ENCODE data around the gene MAP4K2.

DNA sequence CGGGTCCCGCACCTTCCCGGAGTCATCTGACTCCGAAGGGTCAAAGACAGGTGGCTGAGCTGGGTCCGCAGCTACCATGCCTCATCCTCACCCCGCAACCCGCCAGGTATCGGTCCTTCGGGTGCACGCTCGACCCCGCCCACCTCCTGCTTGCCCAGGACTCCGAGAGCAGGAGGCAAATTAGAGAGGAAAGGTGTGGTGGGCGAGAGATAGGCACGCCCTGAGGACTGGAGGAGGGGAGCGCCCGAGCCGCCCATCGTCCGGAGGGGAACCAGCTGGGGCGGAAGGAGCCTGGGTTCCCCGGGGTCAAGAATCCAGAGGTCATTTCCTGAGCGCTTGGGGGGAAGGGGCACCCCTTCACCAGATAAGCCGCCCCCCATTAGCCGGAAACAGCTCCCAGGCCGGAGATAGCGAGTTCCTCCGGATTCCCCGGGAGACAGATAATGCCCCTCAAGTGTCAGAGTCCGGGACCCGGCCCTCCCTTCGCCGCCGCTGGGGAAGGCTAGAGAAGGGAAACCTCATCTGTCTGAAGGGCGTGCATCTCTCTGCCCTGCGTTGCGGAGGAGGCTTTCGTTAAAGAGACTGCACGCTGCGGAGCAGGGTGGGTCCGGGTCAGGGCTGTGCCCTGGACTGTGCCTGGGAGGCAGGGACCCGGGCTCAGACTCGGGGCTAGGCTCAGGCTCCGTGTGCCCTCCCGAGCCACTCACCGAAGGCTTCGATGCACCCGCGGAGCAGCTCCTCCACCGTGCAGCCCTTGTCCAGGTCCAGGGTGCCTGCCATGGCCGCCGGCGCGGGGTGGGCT, 60.7 kb downstream of the MAP4K2 start:
- TF ChIP-seq, protein P1, sequence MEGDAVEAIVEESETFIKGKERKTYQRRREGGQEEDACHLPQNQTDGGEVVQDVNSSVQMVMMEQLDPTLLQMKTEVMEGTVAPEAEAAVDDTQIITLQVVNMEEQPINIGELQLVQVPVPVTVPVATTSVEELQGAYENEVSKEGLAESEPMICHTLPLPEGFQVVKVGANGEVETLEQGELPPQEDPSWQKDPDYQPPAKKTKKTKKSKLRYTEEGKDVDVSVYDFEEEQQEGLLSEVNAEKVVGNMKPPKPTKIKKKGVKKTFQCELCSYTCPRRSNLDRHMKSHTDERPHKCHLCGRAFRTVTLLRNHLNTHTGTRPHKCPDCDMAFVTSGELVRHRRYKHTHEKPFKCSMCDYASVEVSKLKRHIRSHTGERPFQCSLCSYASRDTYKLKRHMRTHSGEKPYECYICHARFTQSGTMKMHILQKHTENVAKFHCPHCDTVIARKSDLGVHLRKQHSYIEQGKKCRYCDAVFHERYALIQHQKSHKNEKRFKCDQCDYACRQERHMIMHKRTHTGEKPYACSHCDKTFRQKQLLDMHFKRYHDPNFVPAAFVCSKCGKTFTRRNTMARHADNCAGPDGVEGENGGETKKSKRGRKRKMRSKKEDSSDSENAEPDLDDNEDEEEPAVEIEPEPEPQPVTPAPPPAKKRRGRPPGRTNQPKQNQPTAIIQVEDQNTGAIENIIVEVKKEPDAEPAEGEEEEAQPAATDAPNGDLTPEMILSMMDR (IDR thresholded peaks at IDR 0.05; ENCODE audit: borderline replicate concordance, extremely low read depth, low read length, poor library complexity, severe bottlenecking): no peak
- no peak for TF ChIP-seq EZH2 (IDR thresholded peaks at IDR 0.05; ENCODE audit: borderline replicate concordance, low read depth, low read length, severe bottlenecking)
